Measurements from ENCODE around the gene PADI1.

PADI1 gene

GRCh38 chr1:17198476-17199258, 6.3 kb upstream of the PADI1 start:
- DNase-seq = no peak

GRCh38 chr1:17199267-17200044, 5.5 kb upstream of the PADI1 start:
- DNase-seq = no peak

GRCh38 chr1:17200246-17200645, 4.7 kb upstream of the PADI1 start:
- no peak for DNase-seq

- no peak for DNase-seq
These were observed 4.2 kb upstream of the PADI1 start for GRCh38 chr1:17200756-17201155.

GRCh38 chr1:17201201-17202021, 3.5 kb upstream of the PADI1 start:
- peak; percentile 54 for DNase-seq

GRCh38 chr1:17205652-17206051, 724 bp downstream of the PADI1 start:
- DNase-seq = no peak

- DNase-seq = no peak
These were observed 1.3 kb downstream of the PADI1 start for GRCh38 chr1:17206196-17206595.

GRCh38 chr1:17207046-17207445, 2.1 kb downstream of the PADI1 start:
- peak; percentile 8 for DNase-seq

- DNase-seq = no peak
These were observed 2.6 kb downstream of the PADI1 start for GRCh38 chr1:17207540-17207939.

- DNase-seq = peak; percentile 37
These were observed 3.1 kb downstream of the PADI1 start for GRCh38 chr1:17207966-17208418.

- no peak for DNase-seq
These were observed 3.6 kb downstream of the PADI1 start for GRCh38 chr1:17208546-17208945.

- DNase-seq = no peak
These were observed 4.5 kb downstream of the PADI1 start for GRCh38 chr1:17209430-17209829.

- no peak for DNase-seq
These were observed 5.2 kb downstream of the PADI1 start for GRCh38 chr1:17210176-17210575.

GRCh38 chr1:17211377-17211776, 6.4 kb downstream of the PADI1 start:
- no peak for DNase-seq

GRCh38 chr1:17212009-17212408, 7.1 kb downstream of the PADI1 start:
- no peak for DNase-seq

- DNase-seq = peak; percentile 73
These were observed 7.7 kb downstream of the PADI1 start for GRCh38 chr1:17212487-17213121.

GRCh38 chr1:17213148-17213781, 8.3 kb downstream of the PADI1 start:
- DNase-seq = no peak

GRCh38 chr1:17213782-17214148, 8.8 kb downstream of the PADI1 start:
- DNase-seq = no peak

- no peak for DNase-seq
These were observed 10.1 kb downstream of the PADI1 start for GRCh38 chr1:17214876-17215544.

- no peak for DNase-seq
These were observed 10.6 kb downstream of the PADI1 start for GRCh38 chr1:17215545-17215890.

- no peak for DNase-seq
These were observed 11.2 kb downstream of the PADI1 start for GRCh38 chr1:17216078-17216477.

- DNase-seq = no peak
These were observed 12.7 kb downstream of the PADI1 start for GRCh38 chr1:17217607-17218006.

Data from CD4-positive, alpha-beta T cell treated with Interleukin-10 for 1 hour (primary cell).